H9 (cell line): ENCODE data around the gene LACRT. TPM values are rescaled to one million over a fixed set of nuclear protein-coding genes. Genes with fewer than 3 reads are reported as not detected.

ENCODE experiments used
- DNase-seq: peaks from one replicate; pipeline ENCODE4 v3.0.0-alpha.2; 2017
- H2AFZ ChIP-seq: one replicate; pipeline ENCODE4 v1.6.1; 2013; ENCODE audit warnings: mild to moderate bottlenecking, low read length, control low read depth, moderate library complexity
- H2AK5ac ChIP-seq: 2 replicates; pipeline ENCODE4 v1.6.1; 2013; ENCODE audit warnings: low read length, control low read depth, mixed read lengths; ENCODE audit not compliant: insufficient read length
- H2BK120ac ChIP-seq: one replicate; pipeline ENCODE4 v1.6.1; 2013; ENCODE audit warnings: low read depth, mild to moderate bottlenecking, low read length, control low read depth, inconsistent platforms; ENCODE audit not compliant: poor library complexity, severe bottlenecking
- H2BK12ac ChIP-seq: 2 replicates; pipeline ENCODE4 v1.6.1; 2013; ENCODE audit warnings: low read length, control low read depth, mixed read lengths, low read depth; ENCODE audit not compliant: insufficient read length
- H2BK15ac ChIP-seq: 2 replicates; pipeline ENCODE4 v1.6.1; 2013; ENCODE audit warnings: low read depth, low read length, control low read depth
- H2BK20ac ChIP-seq: one replicate; pipeline ENCODE4 v1.6.1; 2013; ENCODE audit warnings: low read depth, mild to moderate bottlenecking, low read length, control low read depth, inconsistent platforms; ENCODE audit not compliant: poor library complexity, severe bottlenecking
- H2BK5ac ChIP-seq: 2 replicates; pipeline ENCODE4 v1.6.1; 2013; ENCODE audit warnings: low read length, control low read depth, mixed read lengths; ENCODE audit not compliant: insufficient read length
- H3K14ac ChIP-seq: 2 replicates; pipeline ENCODE4 v1.6.1; 2013; ENCODE audit warnings: low read length, control low read depth; ENCODE audit not compliant: insufficient read depth
- H3K18ac ChIP-seq: 2 replicates; pipeline ENCODE4 v1.6.1; 2013; ENCODE audit warnings: low read depth, mild to moderate bottlenecking, mixed read lengths, low read length, control low read depth; ENCODE audit not compliant: insufficient read length
- H3K23ac ChIP-seq: 2 replicates; pipeline ENCODE4 v1.6.1; 2013; ENCODE audit warnings: low read length, control low read depth, mixed read lengths, low read depth; ENCODE audit not compliant: insufficient read length
- H3K23me2 ChIP-seq: 2 replicates; pipeline ENCODE4 v1.6.1; 2013; ENCODE audit warnings: low read depth, mild to moderate bottlenecking, mixed read lengths, low read length, control low read depth; ENCODE audit not compliant: insufficient read length, poor library complexity, severe bottlenecking
- H3K27ac ChIP-seq: 2 replicates; pipeline ENCODE4 v1.5.1; 2013; ENCODE audit warnings: low read length, control low read depth, mixed read lengths, low read depth; ENCODE audit not compliant: insufficient read length
- H3K27me3 ChIP-seq: 2 replicates; pipeline ENCODE4 v1.6.1; 2013; ENCODE audit warnings: low read length, control low read depth, inconsistent platforms; ENCODE audit not compliant: insufficient read depth
- H3K4ac ChIP-seq: 2 replicates; pipeline ENCODE4 v1.6.1; 2013; ENCODE audit warnings: low read depth, mild to moderate bottlenecking, control low read depth, inconsistent platforms, low read length, moderate library complexity
- H3K4me1 ChIP-seq: 2 replicates; pipeline ENCODE4 v1.6.1; 2013; ENCODE audit warnings: low read length, control low read depth, inconsistent platforms; ENCODE audit not compliant: insufficient read depth
- H3K4me2 ChIP-seq: 2 replicates; pipeline ENCODE4 v1.6.1; 2013; ENCODE audit warnings: low read length, control low read depth, mixed read lengths; ENCODE audit not compliant: insufficient read length, insufficient read depth
- H3K56ac ChIP-seq: 2 replicates; pipeline ENCODE4 v1.6.1; 2013; ENCODE audit warnings: low read depth, mild to moderate bottlenecking, mixed read lengths, low read length, control low read depth; ENCODE audit not compliant: insufficient read length
- H3K79me1 ChIP-seq: 2 replicates; pipeline ENCODE4 v1.6.1; 2013; ENCODE audit warnings: low read depth, mild to moderate bottlenecking, moderate library complexity, low read length, control low read depth, inconsistent platforms; ENCODE audit not compliant: insufficient read depth, poor library complexity, severe bottlenecking
- H3K79me2 ChIP-seq: 2 replicates; pipeline ENCODE4 v1.6.1; 2013; ENCODE audit warnings: low read length, control low read depth, inconsistent platforms; ENCODE audit not compliant: insufficient read depth
- H3K9ac ChIP-seq: 2 replicates; pipeline ENCODE4 v1.6.1; 2013; ENCODE audit warnings: low read length, control low read depth, mixed read lengths; ENCODE audit not compliant: insufficient read length; ENCODE audit errors: extremely low read depth
- H3K9me3 ChIP-seq: one replicate; pipeline ENCODE4 v1.6.1; 2013; ENCODE audit warnings: low read depth, low read length, inconsistent platforms; ENCODE audit not compliant: control insufficient read depth
- H3T11ph ChIP-seq: one replicate; pipeline ENCODE4 v1.6.1; 2013; ENCODE audit warnings: mild to moderate bottlenecking, low read length, control low read depth, inconsistent platforms
- H4K20me1 ChIP-seq: one replicate; pipeline ENCODE4 v1.6.1; 2013; ENCODE audit not compliant: control insufficient read depth, insufficient read length, insufficient read depth
- H4K5ac ChIP-seq: 2 replicates; pipeline ENCODE4 v1.6.1; 2013; ENCODE audit warnings: low read depth, mild to moderate bottlenecking, mixed read lengths, low read length, control low read depth; ENCODE audit not compliant: insufficient read length
- H4K8ac ChIP-seq: replicated peaks from 2 replicates; pipeline ENCODE4 v1.6.1; 2013; ENCODE audit warnings: low read length, control low read depth, mixed read lengths, low read depth; ENCODE audit not compliant: insufficient read length
- H4K91ac ChIP-seq: 2 replicates; pipeline ENCODE4 v1.6.1; 2013; ENCODE audit warnings: low read depth, mild to moderate bottlenecking, moderate library complexity, mixed read lengths, low read length, control low read depth; ENCODE audit not compliant: insufficient read length
- H3K27ac Mint-ChIP-seq, 3 experiments: 2 replicates in 2 of 3; 3 replicates in 1 of 3; pipeline ENCODE4 v1.8.0; 2020 to 2021; ENCODE audit warnings: mixed read lengths in 3 of 3, mild to moderate bottlenecking in 1 of 3, moderate library complexity in 1 of 3
- H3K27me3 Mint-ChIP-seq: 2 replicates; pipeline ENCODE4 v1.8.0; 2021; ENCODE audit warnings: low read depth, mild to moderate bottlenecking, moderate library complexity, mixed read lengths
- H3K36me3 Mint-ChIP-seq, 3 experiments: 2 replicates in 2 of 3; 3 replicates in 1 of 3; pipeline ENCODE4 v1.8.0; 2020 to 2021; ENCODE audit warnings: low read depth in 3 of 3, mixed read lengths in 3 of 3; ENCODE audit not compliant: insufficient read depth in 1 of 3
- H3K4me1 Mint-ChIP-seq, 2 experiments: 2 replicates each; pipeline ENCODE4 v1.8.0; 2020; ENCODE audit warnings: mixed read lengths in 2 of 2
- H3K4me3 Mint-ChIP-seq, 2 experiments: 2 replicates in 1 of 2; 3 replicates in 1 of 2; pipeline ENCODE4 v1.8.0; 2020 to 2021; ENCODE audit warnings: mild to moderate bottlenecking in 2 of 2, mixed read lengths in 2 of 2, moderate library complexity in 1 of 2
- H3K9me3 Mint-ChIP-seq, 2 experiments: 2 replicates in 1 of 2; 3 replicates in 1 of 2; pipeline ENCODE4 v1.8.0; 2020; ENCODE audit warnings: mild to moderate bottlenecking in 2 of 2, mixed read lengths in 2 of 2, moderate library complexity in 1 of 2
- WGBS: extraction: QIAGEN DNeasy Blood & Tissue Kit; methylation state at CpG from one replicate; pipeline ENCODE4 v1.1.7; 2013; ENCODE audit warnings: missing lambda C conversion rate, low lambda C conversion rate, mixed read lengths; ENCODE audit not compliant: insufficient read length; ENCODE audit errors: extremely low coverage; 5-methylcytosine and 5-hydroxymethylcytosine counted together
- total RNA-seq: library from RNA; stranded (reverse); gene quantifications from 2 replicates; pipeline ENCODE4 v1.2.1, GENCODE V29; 2021
- TF ChIP-seq, protein P1 (sequence below): fragments of 200-600 bp; sonication (generic); conservative IDR thresholded peaks from 3 replicates; pipeline ENCODE4 v1.8.0; 2021; ENCODE audit warnings: antibody characterized with exemption, mild to moderate bottlenecking

LACRT gene
- total RNA-seq, 1 experiment from 2014 or later = not detected

DNA sequence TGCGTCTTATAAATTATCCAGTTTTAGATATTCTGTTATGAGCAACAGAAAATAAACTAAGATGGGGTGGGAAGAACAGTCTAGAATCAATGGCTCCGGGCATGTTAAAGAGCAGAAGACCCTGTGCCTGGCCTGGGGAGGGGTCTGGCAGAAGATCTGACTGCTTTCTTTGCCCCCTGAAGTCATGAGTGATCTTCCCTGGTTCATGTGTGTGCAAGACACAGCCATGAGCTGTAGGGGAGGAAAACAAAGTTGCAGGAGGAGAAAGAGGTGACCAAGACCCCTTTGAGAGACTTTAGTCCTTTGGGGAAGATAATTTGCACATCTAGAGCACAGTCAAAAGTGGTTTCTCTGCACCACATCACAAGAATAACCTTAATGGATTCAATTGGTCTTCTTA, 4.8 kb downstream of the LACRT start:
- no peak overlapping the region for H2BK15ac ChIP-seq
- no peak overlapping the region for H2BK20ac ChIP-seq
- peak; percentile 4 for DNase-seq
- H3K23me2 ChIP-seq = no peaks in the 10 kb centered on the region
- TF ChIP-seq, protein P1, sequence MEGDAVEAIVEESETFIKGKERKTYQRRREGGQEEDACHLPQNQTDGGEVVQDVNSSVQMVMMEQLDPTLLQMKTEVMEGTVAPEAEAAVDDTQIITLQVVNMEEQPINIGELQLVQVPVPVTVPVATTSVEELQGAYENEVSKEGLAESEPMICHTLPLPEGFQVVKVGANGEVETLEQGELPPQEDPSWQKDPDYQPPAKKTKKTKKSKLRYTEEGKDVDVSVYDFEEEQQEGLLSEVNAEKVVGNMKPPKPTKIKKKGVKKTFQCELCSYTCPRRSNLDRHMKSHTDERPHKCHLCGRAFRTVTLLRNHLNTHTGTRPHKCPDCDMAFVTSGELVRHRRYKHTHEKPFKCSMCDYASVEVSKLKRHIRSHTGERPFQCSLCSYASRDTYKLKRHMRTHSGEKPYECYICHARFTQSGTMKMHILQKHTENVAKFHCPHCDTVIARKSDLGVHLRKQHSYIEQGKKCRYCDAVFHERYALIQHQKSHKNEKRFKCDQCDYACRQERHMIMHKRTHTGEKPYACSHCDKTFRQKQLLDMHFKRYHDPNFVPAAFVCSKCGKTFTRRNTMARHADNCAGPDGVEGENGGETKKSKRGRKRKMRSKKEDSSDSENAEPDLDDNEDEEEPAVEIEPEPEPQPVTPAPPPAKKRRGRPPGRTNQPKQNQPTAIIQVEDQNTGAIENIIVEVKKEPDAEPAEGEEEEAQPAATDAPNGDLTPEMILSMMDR = no peak
- Mint-ChIP-seq H3K4me3 (no peak overlapping the region), H3K4me1 (peaks cover 2 to 3% of the 10 kb centered on the region in 2 experiments; a peak in 2 of 4 replicates), H3K27ac (no peak overlapping the region), H3K9me3 (peaks cover 21 to 30% of the 10 kb centered on the region in 2 experiments), H3K27me3 (peaks cover 65% of the 10 kb centered on the region), H3K36me3 (peaks cover 9 to 16% (median 13%) of the 10 kb centered on the region in 3 experiments; a peak in 6 of 7 replicates)
- no peak overlapping the region for H2AK5ac ChIP-seq
- WGBS = no CpG with 5 or more reads among the region's 2 CpGs
- no peak overlapping the region for H3K4ac ChIP-seq
- no peak overlapping the region for H3T11ph ChIP-seq
- H4K20me1 ChIP-seq = no peaks in the 10 kb centered on the region
- H2BK120ac ChIP-seq = no peak overlapping the region
- no peak overlapping the region for H3K23ac ChIP-seq
- H3K27me3 ChIP-seq = no peaks in the 10 kb centered on the region
- no peak overlapping the region for H3K18ac ChIP-seq
- H3K4me1 ChIP-seq = no peaks in the 10 kb centered on the region
- no peak overlapping the region for H4K8ac ChIP-seq
- H2BK5ac ChIP-seq = no peak overlapping the region
- no peak overlapping the region for H3K27ac ChIP-seq
- no peaks in the 10 kb centered on the region for H3K79me2 ChIP-seq
- H2BK12ac ChIP-seq = no peak overlapping the region
- H3K14ac ChIP-seq = no peak overlapping the region
- H3K9me3 ChIP-seq = no peaks in the 10 kb centered on the region
- no peak overlapping the region for H2AFZ ChIP-seq
- H4K91ac ChIP-seq = no peak overlapping the region
- H4K5ac ChIP-seq = no peak overlapping the region
- no peak overlapping the region for H3K9ac ChIP-seq
- H3K79me1 ChIP-seq = no peaks in the 10 kb centered on the region
- H3K56ac ChIP-seq = no peak overlapping the region
- no peak overlapping the region for H3K4me2 ChIP-seq
